Right atrium auricular region (tissue), 2 donors: ENCODE data around the gene NIT1. TPM values are rescaled to one million over a fixed set of nuclear protein-coding genes. Genes with fewer than 3 reads are reported as not detected.
A peak's percentile ranks its signal among the peaks of the same experiment; 100 is the strongest.

Experiments
- DNase-seq: peaks from one replicate; pipeline ENCODE4 v3.0.0-alpha.2; 2019; ENCODE audit warnings: low spot score
- H3K27ac ChIP-seq, 2 donors: fragments of 200-600 bp; sonication (generic); 1 replicate in 1 of 2; 2 replicates in 1 of 2; pipeline ENCODE4 v1.5.1; 2016 to 2019
- H3K27me3 ChIP-seq, 2 donors: fragments of 200-600 bp; sonication (generic); one replicate each; pipeline versions ENCODE4 v1.5.1 to v1.6.0; 2017 to 2019
- H3K36me3 ChIP-seq: fragments of 200-600 bp; sonication (generic); one replicate; pipeline ENCODE4 v1.5.1; 2016
- H3K4me1 ChIP-seq, 2 donors: fragments of 200-600 bp; sonication (generic); one replicate each; pipeline versions ENCODE4 v1.5.1 to v1.6.0; 2017 to 2019
- H3K4me3 ChIP-seq, 2 donors: fragments of 200-600 bp; sonication (generic); 1 replicate in 1 of 2; 2 replicates in 1 of 2; pipeline ENCODE4 v1.5.1; 2017 to 2019; ENCODE audit warnings: mild to moderate bottlenecking in 1 of 2, moderate library complexity in 1 of 2
- H3K9me3 ChIP-seq, 2 donors: fragments of 200-600 bp; sonication (generic); one replicate each; pipeline ENCODE4 v1.5.1; 2019
- total RNA-seq, 2 donors: library from RNA; depleted of rRNA; stranded (reverse); fragments of >200 nt; gene quantifications; one replicate each; pipeline ENCODE4 v1.1.0, GENCODE V29; 2016
- TF ChIP-seq, protein P1 (sequence below), 2 donors: fragments of 200-600 bp; sonication (generic); IDR thresholded peaks; one replicate each; pipeline ENCODE4 v1.5.1; 2019; ENCODE audit warnings: antibody characterized with exemption in 2 of 2

NIT1 gene
- total RNA-seq, 2 donors from 2014 or later = 19.1 to 26.0 TPM

DNA sequence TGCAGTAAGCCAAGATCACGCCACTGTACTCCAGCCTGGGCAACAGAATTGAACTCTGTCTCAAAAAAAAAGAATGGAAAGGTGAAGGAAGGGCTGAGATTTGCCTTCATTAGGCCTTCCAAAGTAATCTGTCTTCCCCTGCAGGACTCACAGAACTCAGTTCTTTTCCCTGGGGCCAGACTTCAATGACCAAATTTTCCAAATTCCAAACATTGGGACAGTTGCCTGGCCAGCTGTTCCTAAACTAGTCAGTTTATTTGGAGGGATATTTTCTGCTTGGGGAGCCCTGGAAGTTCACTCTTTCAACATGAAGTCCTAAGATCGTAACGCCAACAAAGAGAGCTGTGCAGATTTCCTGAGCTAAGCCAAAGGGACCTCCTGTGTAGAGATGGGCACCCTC is 20.0 kb downstream of the NIT1 start:
- Histone ChIP-seq H3K4me1 (peaks cover 0 to 14% of the 10 kb centered on the region in 2 donors), H3K9me3 (no peaks in the 10 kb centered on the region), H3K4me3 (no peak overlapping the region), H3K27me3 (no peaks in the 10 kb centered on the region), H3K36me3 (no peaks in the 10 kb centered on the region), H3K27ac (no peak overlapping the region)
- TF ChIP-seq, protein P1, sequence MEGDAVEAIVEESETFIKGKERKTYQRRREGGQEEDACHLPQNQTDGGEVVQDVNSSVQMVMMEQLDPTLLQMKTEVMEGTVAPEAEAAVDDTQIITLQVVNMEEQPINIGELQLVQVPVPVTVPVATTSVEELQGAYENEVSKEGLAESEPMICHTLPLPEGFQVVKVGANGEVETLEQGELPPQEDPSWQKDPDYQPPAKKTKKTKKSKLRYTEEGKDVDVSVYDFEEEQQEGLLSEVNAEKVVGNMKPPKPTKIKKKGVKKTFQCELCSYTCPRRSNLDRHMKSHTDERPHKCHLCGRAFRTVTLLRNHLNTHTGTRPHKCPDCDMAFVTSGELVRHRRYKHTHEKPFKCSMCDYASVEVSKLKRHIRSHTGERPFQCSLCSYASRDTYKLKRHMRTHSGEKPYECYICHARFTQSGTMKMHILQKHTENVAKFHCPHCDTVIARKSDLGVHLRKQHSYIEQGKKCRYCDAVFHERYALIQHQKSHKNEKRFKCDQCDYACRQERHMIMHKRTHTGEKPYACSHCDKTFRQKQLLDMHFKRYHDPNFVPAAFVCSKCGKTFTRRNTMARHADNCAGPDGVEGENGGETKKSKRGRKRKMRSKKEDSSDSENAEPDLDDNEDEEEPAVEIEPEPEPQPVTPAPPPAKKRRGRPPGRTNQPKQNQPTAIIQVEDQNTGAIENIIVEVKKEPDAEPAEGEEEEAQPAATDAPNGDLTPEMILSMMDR (IDR thresholded peaks at IDR 0.05) = no peak
- no peak for DNase-seq

DNA sequence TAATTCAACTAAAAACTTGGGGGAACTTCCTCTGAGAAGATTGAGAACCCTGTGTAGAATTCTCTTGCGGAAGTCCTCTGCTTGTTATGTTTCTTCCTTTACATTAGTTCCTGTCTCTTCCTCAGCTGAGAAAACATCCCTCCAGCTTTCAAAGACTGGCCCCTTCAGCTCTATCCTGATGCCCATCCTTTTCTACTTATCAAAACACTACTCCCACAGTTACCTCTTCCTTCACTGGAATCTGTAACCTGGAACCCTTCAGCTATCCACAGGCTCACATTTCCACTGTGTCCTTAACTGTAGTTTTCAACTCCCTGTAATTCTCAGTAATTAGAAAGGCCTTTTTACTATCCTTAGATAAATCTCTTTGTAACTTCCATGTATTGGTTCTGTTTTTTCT is 20.5 kb downstream of the NIT1 start:
- Histone ChIP-seq H3K4me1 (peaks cover 0 to 12% of the 10 kb centered on the region in 2 donors), H3K4me3 (no peak overlapping the region), H3K27me3 (no peaks in the 10 kb centered on the region), H3K9me3 (no peaks in the 10 kb centered on the region), H3K36me3 (no peaks in the 10 kb centered on the region), H3K27ac (peak overlapping the region in 1 of 2 donors; percentile 11)
- TF ChIP-seq, protein P1 (IDR thresholded peaks at IDR 0.05) = no peak
- DNase-seq = no peak

DNA sequence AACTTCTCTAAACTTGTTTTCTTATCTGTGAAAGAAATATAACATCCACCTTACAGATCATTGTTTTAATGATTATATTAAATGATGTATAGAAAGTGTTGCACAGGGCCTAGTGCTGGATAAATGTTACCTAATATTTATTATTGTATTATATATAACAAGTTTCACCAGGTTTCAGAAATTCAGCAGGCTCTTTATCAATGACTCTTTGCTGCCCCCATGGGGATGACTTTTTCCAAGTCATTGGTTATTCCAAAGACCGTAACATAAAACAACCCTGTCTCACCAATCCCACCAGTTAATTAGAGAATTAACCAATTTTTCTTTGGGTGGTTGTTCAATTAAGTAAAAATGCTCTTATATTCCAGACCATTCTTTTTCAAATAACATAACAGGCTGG is 21.9 kb downstream of the NIT1 start:
- Histone ChIP-seq H3K4me1 (no peaks in the 10 kb centered on the region), H3K27ac (no peak overlapping the region), H3K4me3 (no peak overlapping the region), H3K36me3 (no peaks in the 10 kb centered on the region), H3K9me3 (no peaks in the 10 kb centered on the region), H3K27me3 (no peaks in the 10 kb centered on the region)
- TF ChIP-seq, protein P1 (IDR thresholded peaks at IDR 0.05) = peak; percentile 30 to 63
- DNase-seq = no peak

DNA sequence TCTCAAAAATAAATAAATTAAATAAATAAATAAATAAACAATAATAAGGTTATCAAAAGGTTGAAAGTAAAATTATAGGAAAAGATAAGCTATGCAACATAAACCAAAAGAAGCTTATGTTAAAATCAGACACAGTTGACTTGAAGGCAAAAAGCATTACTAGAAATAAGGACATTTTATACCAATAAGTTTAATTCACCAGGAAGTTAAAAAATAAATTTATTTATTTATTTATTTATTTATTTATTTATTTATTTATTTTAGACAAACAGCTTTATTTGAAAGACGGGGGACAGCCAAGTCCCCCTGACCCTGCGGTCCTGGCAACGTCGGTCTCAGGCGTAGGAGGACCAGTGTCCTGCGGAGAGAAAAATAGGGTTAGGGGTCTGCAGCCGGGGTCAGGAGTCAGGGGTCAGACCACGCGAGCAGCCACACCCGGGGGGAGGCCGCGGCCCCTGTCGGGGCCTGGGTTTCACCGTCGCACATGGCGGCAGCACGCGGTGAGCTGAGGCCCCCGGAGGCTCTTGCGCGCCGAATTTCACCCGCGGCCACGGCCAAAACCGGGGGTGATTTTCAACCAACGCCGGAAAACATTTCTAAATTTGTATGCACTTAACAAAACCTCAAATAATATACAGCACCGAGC is 23.0 kb downstream of the NIT1 start:
- Histone ChIP-seq H3K27me3 (no peaks in the 10 kb centered on the region), H3K36me3 (no peaks in the 10 kb centered on the region), H3K4me1 (no peaks in the 10 kb centered on the region), H3K27ac (no peak overlapping the region), H3K9me3 (no peaks in the 10 kb centered on the region), H3K4me3 (no peak overlapping the region)
- DNase-seq = no peak
- TF ChIP-seq, protein P1 (IDR thresholded peaks at IDR 0.05) = no peak

DNA sequence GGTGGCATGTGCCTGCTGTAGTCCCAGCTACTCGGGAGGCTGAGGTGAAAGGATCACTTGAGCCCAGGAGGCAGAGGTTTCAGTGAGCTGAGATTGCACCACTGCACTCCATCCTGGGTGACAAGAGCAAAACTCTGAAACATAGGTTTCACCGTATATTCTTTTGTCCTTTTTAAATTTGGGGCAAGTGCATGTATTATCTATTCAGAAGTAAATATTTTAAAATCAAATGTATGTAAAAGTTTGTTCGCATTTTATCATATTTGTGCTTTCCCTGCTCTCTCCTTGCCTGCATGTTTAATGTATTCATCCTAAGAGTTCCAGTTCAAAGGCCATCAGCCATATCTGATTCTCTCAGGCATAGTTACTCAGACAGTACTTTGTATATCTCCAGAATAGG is 27.9 kb downstream of the NIT1 start:
- Histone ChIP-seq H3K27me3 (no peaks in the 10 kb centered on the region), H3K36me3 (no peaks in the 10 kb centered on the region), H3K9me3 (no peaks in the 10 kb centered on the region), H3K4me3 (no peak overlapping the region), H3K27ac (no peak overlapping the region), H3K4me1 (no peaks in the 10 kb centered on the region)
- TF ChIP-seq, protein P1 (IDR thresholded peaks at IDR 0.05) = no peak
- DNase-seq = no peak

DNA sequence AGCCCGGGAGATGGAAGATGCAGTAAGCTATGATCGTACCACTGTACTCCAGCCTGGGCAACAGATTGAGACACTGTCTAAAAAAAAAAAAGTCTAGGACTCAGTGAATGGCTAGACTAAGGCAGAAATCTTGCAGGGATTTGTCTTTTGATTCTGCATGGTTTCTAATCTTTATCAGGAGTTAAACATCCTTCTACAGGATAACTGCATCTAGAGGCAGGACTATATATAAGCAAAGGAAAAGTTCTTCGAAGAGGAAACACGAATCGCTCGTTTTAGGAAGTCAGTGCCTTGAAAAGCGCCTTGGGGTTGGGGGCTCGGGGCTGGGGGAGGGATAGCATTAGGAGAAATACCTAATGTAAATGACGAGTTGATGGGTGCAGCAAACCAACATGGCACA is 35.3 kb downstream of the NIT1 start:
- Histone ChIP-seq H3K4me3 (peak overlapping the region; percentile 68 to 90), H3K27ac (peak overlapping the region; percentile 91 to 97), H3K9me3 (no peaks in the 10 kb centered on the region), H3K36me3 (peaks cover 12% of the 10 kb centered on the region), H3K27me3 (no peaks in the 10 kb centered on the region), H3K4me1 (peaks cover 0 to 11% of the 10 kb centered on the region in 2 donors)
- DNase-seq = no peak
- TF ChIP-seq, protein P1 (IDR thresholded peaks at IDR 0.05) = no peak
